DND-41 (cell line): ENCODE results near the gene MAP3K2.

ENCODE experiments used
- ATAC-seq: fragments of 200-7000 bp; cut with Tn5 transposase; 3 replicates; pipeline ENCODE4 v1.9.1; 2021; ENCODE audit warnings: low read depth; ENCODE audit not compliant: insufficient read depth
- DNase-seq: peaks from one replicate; pipeline ENCODE4 v3.0.0-alpha.2; 2020
- H2AFZ ChIP-seq: 2 replicates; pipeline ENCODE4 v1.6.0; 2012; ENCODE audit warnings: low read depth, low read length
- H3K27ac ChIP-seq: 2 replicates; pipeline ENCODE4 v1.5.1; 2012; ENCODE audit warnings: low read length, inconsistent platforms
- H3K27me3 ChIP-seq: fragments of 200-600 bp; sonication (generic); 2 replicates; pipeline ENCODE4 v1.6.0; 2012; ENCODE audit warnings: low read length, mild to moderate bottlenecking, inconsistent platforms; ENCODE audit not compliant: insufficient read depth, poor library complexity
- H3K36me3 ChIP-seq: 2 replicates; pipeline ENCODE4 v1.5.1; 2012; ENCODE audit warnings: low read length, inconsistent platforms; ENCODE audit not compliant: insufficient read depth
- H3K4me1 ChIP-seq: 2 replicates; pipeline ENCODE4 v1.5.1; 2012; ENCODE audit warnings: mild to moderate bottlenecking, low read length; ENCODE audit not compliant: insufficient read depth
- H3K4me2 ChIP-seq: 2 replicates; pipeline ENCODE4 v1.6.0; 2012; ENCODE audit warnings: mild to moderate bottlenecking, moderate library complexity, low read length, inconsistent platforms; ENCODE audit not compliant: insufficient read depth
- H3K4me3 ChIP-seq, 2 experiments: fragments of 200-600 bp in 1 of 2; shearing (Covaris generic) in 1 of 2; 2 replicates each; pipeline ENCODE4 v1.5.1; 2012 to 2016; ENCODE audit warnings: inconsistent platforms in 2 of 2, low read length in 2 of 2, mild to moderate bottlenecking in 2 of 2, low read depth in 1 of 2, moderate library complexity in 1 of 2
- H3K79me2 ChIP-seq: 2 replicates; pipeline ENCODE4 v1.6.0; 2012; ENCODE audit warnings: low read length, inconsistent platforms; ENCODE audit not compliant: insufficient read depth
- H3K9ac ChIP-seq: 2 replicates; pipeline ENCODE4 v1.6.0; 2012; ENCODE audit warnings: low read depth, mild to moderate bottlenecking, inconsistent platforms, low read length, moderate library complexity
- H3K9me3 ChIP-seq: 2 replicates; pipeline ENCODE4 v1.5.1; 2012; ENCODE audit warnings: low read length, moderate library complexity, mild to moderate bottlenecking, inconsistent platforms; ENCODE audit not compliant: insufficient read depth, severe bottlenecking
- H4K20me1 ChIP-seq: 2 replicates; pipeline ENCODE4 v1.6.0; 2012; ENCODE audit warnings: low read length; ENCODE audit not compliant: insufficient read depth
- EZH2 ChIP-seq: IDR thresholded peaks from 3 replicates; pipeline ENCODE4 v1.6.1; 2012; ENCODE audit warnings: borderline replicate concordance, low read depth, mild to moderate bottlenecking, moderate library complexity, low read length, inconsistent platforms; ENCODE audit not compliant: severe bottlenecking
- TF ChIP-seq, protein P1 (sequence below): IDR thresholded peaks from 2 replicates; pipeline ENCODE4 v1.5.1; 2012; ENCODE audit warnings: borderline replicate concordance, low read length, moderate library complexity, mild to moderate bottlenecking; ENCODE audit not compliant: poor library complexity, severe bottlenecking; ENCODE audit errors: extremely low read depth

Gene MAP3K2

DNA sequence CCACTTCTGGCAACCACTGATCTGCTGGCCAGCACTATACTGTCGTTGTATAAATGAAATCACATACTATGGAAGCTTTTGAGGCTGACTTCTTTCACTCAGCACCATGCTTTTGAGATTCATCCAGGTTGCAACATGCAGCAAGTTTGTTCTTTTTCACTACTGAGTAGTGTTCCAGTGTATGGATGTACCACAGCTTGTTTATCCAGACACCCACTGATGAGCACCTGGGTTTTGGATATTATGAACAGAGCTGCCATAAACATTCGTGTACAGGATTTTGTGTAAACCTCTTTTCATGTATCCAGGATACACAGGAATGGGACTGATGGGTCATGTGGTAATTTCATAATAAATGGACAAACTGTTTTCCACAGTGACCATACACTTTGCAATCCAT, 104.5 kb downstream of the MAP3K2 start:
- no peak overlapping the region for H3K4me3 ChIP-seq
- DNase-seq (peak; percentile 0), ATAC-seq (no peak)
- H3K4me1 ChIP-seq, result no peaks in the 10 kb centered on the region
- H2AFZ ChIP-seq, result no peak overlapping the region
- H3K79me2 ChIP-seq, result peaks cover 22% of the 10 kb centered on the region; the same call in 1 of the 2 replicates
- TF ChIP-seq EZH2, result no peak
- TF ChIP-seq, protein P1, sequence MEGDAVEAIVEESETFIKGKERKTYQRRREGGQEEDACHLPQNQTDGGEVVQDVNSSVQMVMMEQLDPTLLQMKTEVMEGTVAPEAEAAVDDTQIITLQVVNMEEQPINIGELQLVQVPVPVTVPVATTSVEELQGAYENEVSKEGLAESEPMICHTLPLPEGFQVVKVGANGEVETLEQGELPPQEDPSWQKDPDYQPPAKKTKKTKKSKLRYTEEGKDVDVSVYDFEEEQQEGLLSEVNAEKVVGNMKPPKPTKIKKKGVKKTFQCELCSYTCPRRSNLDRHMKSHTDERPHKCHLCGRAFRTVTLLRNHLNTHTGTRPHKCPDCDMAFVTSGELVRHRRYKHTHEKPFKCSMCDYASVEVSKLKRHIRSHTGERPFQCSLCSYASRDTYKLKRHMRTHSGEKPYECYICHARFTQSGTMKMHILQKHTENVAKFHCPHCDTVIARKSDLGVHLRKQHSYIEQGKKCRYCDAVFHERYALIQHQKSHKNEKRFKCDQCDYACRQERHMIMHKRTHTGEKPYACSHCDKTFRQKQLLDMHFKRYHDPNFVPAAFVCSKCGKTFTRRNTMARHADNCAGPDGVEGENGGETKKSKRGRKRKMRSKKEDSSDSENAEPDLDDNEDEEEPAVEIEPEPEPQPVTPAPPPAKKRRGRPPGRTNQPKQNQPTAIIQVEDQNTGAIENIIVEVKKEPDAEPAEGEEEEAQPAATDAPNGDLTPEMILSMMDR, result no peak
- H3K36me3 ChIP-seq, result peaks cover 96% of the 10 kb centered on the region
- no peak overlapping the region for H3K27ac ChIP-seq
- no peaks in the 10 kb centered on the region for H3K27me3 ChIP-seq
- peaks cover 16% of the 10 kb centered on the region; the same call in 1 of the 2 replicates for H4K20me1 ChIP-seq
- H3K4me2 ChIP-seq, result no peak overlapping the region
- H3K9me3 ChIP-seq, result no peaks in the 10 kb centered on the region
- no peak overlapping the region for H3K9ac ChIP-seq

DNA sequence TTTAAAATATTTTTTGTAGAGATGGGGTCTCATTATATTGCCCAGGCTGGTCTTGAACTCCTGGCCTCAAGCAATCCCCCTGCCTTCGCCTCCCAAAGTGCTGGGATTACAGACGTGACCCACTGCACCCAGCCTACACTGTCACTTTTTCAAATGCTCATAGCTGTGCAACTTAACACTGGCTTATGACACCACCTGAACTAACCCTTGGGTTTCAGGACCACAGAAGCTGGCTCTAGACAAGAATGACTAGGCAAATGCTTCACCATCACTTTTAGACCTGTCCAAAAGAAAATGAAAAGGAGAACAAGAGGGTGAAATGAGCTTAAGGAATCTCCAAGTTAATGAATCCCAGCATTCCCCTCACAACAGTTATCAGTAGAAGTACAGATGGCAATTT, 107.1 kb downstream of the MAP3K2 start:
- H4K20me1 ChIP-seq, result peaks cover 16% of the 10 kb centered on the region; the same call in 1 of the 2 replicates
- H3K27me3 ChIP-seq, result no peaks in the 10 kb centered on the region
- no peak overlapping the region for H3K9ac ChIP-seq
- H3K4me2 ChIP-seq, result no peak overlapping the region
- ATAC-seq (no peak), DNase-seq (no peak)
- H2AFZ ChIP-seq, result no peak overlapping the region
- H3K4me1 ChIP-seq, result no peaks in the 10 kb centered on the region
- peaks cover 28% of the 10 kb centered on the region for H3K79me2 ChIP-seq
- H3K27ac ChIP-seq, result no peak overlapping the region
- no peak for TF ChIP-seq EZH2
- TF ChIP-seq, protein P1, result no peak
- H3K4me3 ChIP-seq, result no peak overlapping the region
- no peaks in the 10 kb centered on the region for H3K9me3 ChIP-seq
- peaks cover 93% of the 10 kb centered on the region for H3K36me3 ChIP-seq

DNA sequence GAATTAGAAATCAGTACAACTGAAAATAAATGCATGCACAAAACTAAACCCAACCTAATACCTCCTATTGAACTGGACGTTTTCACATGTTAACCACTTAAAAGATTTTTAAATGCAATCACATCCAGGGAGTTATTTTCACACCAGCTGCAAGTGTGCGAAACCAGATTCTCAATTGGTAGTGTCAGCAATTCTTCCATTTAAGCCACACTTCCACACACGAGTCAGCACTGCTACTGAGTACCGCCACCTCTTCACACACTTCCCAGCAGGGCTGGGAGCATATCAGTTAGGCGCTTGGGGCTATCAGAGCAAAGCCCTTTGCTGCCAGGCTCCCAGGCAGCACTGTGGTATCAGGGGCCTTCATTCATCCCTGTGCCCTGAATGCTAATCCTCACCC, 108.0 kb downstream of the MAP3K2 start:
- ATAC-seq (no peak), DNase-seq (no peak)
- no peak overlapping the region for H3K9ac ChIP-seq
- TF ChIP-seq, protein P1, result no peak
- no peak for TF ChIP-seq EZH2
- no peaks in the 10 kb centered on the region for H3K9me3 ChIP-seq
- H4K20me1 ChIP-seq, result peaks cover 16% of the 10 kb centered on the region; the same call in 1 of the 2 replicates
- H3K4me1 ChIP-seq, result no peaks in the 10 kb centered on the region
- peaks cover 28% of the 10 kb centered on the region for H3K79me2 ChIP-seq
- peaks cover 93% of the 10 kb centered on the region for H3K36me3 ChIP-seq
- no peak overlapping the region for H2AFZ ChIP-seq
- H3K27me3 ChIP-seq, result no peaks in the 10 kb centered on the region
- no peak overlapping the region for H3K4me3 ChIP-seq
- no peak overlapping the region for H3K27ac ChIP-seq
- no peak overlapping the region for H3K4me2 ChIP-seq

DNA sequence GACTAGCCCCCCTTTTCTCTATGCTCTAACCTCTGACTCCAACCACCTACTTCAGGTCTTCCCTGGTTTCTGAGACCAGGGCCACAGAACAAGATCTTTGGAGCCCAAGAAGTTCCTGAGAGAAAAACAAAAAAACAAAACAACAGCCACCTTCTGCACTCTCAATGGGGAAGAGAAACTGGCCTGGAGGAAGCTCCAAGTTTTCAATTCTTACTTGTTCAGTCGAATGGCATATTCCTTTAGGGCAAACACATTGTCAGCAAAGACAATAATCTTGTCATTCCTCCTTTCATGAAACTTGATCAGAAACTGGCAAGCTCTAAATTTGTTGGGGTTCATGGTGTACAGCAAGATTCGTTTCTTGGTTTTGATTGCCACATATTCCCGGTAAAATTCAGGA, 108.8 kb downstream of the MAP3K2 start:
- peaks cover 22% of the 10 kb centered on the region; the same call in 1 of the 2 replicates for H4K20me1 ChIP-seq
- TF ChIP-seq EZH2, result no peak
- TF ChIP-seq, protein P1, result no peak
- H3K4me1 ChIP-seq, result no peaks in the 10 kb centered on the region
- H3K4me3 ChIP-seq, result no peak overlapping the region
- H2AFZ ChIP-seq, result no peak overlapping the region
- no peaks in the 10 kb centered on the region for H3K9me3 ChIP-seq
- peaks cover 23% of the 10 kb centered on the region for H3K79me2 ChIP-seq
- ATAC-seq (no peak), DNase-seq (no peak)
- no peak overlapping the region for H3K9ac ChIP-seq
- H3K36me3 ChIP-seq, result peaks cover 91% of the 10 kb centered on the region
- no peak overlapping the region for H3K27ac ChIP-seq
- no peaks in the 10 kb centered on the region for H3K27me3 ChIP-seq
- no peak overlapping the region for H3K4me2 ChIP-seq
